Liver (tissue), 9 donors: Measurements from ENCODE around the gene ANKRD33B. TPM values are rescaled to one million over a fixed set of nuclear protein-coding genes. Genes with fewer than 3 reads are reported as not detected.

Experiments
- DNase-seq: peaks from one replicate; pipeline ENCODE4 v3.0.0-alpha.2; 2017; ENCODE audit warnings: low spot score
- H3K27ac ChIP-seq, 2 donors: one replicate each; pipeline ENCODE4 v1.7.0; 2013; ENCODE audit warnings: inconsistent platforms in 2 of 2, low read length in 2 of 2, control low read depth in 1 of 2, low read depth in 1 of 2, mild to moderate bottlenecking in 1 of 2
- H3K27me3 ChIP-seq, 4 donors: one replicate each; pipeline versions ENCODE4 v1.6.1 to v1.7.0; 2013; ENCODE audit warnings: low read length in 3 of 4, inconsistent platforms in 1 of 4, mild to moderate bottlenecking in 1 of 4, moderate library complexity in 1 of 4; ENCODE audit not compliant: control insufficient read depth in 4 of 4, insufficient read depth in 4 of 4
- H3K36me3 ChIP-seq, 4 donors: one replicate each; pipeline versions ENCODE4 v1.6.1 to v1.7.0; 2013; ENCODE audit warnings: low read length in 3 of 4, mild to moderate bottlenecking in 3 of 4, low read depth in 1 of 4, moderate library complexity in 1 of 4; ENCODE audit not compliant: control insufficient read depth in 4 of 4, insufficient read depth in 3 of 4
- H3K4me1 ChIP-seq, 4 donors: one replicate each; pipeline versions ENCODE4 v1.6.1 to v1.7.0; 2013; ENCODE audit warnings: low read length in 3 of 4, mild to moderate bottlenecking in 3 of 4, moderate library complexity in 1 of 4; ENCODE audit not compliant: control insufficient read depth in 4 of 4, insufficient read depth in 4 of 4
- H3K4me3 ChIP-seq, 3 donors: one replicate each; pipeline versions ENCODE4 v1.6.1 to v1.7.0; 2013; ENCODE audit warnings: low read length in 3 of 3, control low read depth in 1 of 3, low read depth in 1 of 3, mild to moderate bottlenecking in 1 of 3
- H3K9ac ChIP-seq, 2 donors: one replicate each; pipeline ENCODE4 v1.7.0; 2013; ENCODE audit warnings: low read length in 2 of 2, mild to moderate bottlenecking in 2 of 2, moderate library complexity in 2 of 2, control low read depth in 1 of 2, low read depth in 1 of 2
- H3K9me3 ChIP-seq, 4 donors: one replicate each; pipeline versions ENCODE4 v1.6.1 to v1.7.0; 2013; ENCODE audit warnings: low read length in 3 of 4; ENCODE audit not compliant: control insufficient read depth in 4 of 4
- CTCF ChIP-seq: fragments of 150-350 bp; IDR thresholded peaks from 2 replicates; pipeline ENCODE4 v1.5.1; 2017; ENCODE audit warnings: improper control_type of control experiment, low read depth, low read length; ENCODE audit not compliant: missing input control
- EGR1 ChIP-seq, 2 donors: IDR thresholded peaks; 2 replicates each; pipeline ENCODE4 v1.6.1; 2016 to 2018; ENCODE audit warnings: antibody characterized with exemption in 2 of 2, low read depth in 2 of 2
- FOXA1 ChIP-seq: IDR thresholded peaks from 2 replicates; pipeline ENCODE4 v1.6.1; 2016; ENCODE audit warnings: antibody characterized with exemption
- FOXA2 ChIP-seq: IDR thresholded peaks from 2 replicates; pipeline ENCODE4 v1.6.1; 2016; ENCODE audit warnings: antibody characterized with exemption
- GABPA ChIP-seq, 2 donors: IDR thresholded peaks in 1 of 2; conservative IDR thresholded peaks in 1 of 2; 2 replicates each; pipeline ENCODE4 v1.6.1; 2016; ENCODE audit warnings: antibody characterized with exemption in 2 of 2, mild to moderate bottlenecking in 1 of 2, moderate library complexity in 1 of 2
- HNF4G ChIP-seq: IDR thresholded peaks from 2 replicates; pipeline ENCODE4 v1.6.1; 2016; ENCODE audit warnings: antibody characterized with exemption
- JUND ChIP-seq, 2 donors: IDR thresholded peaks; 2 replicates each; pipeline ENCODE4 v1.6.1; 2016; ENCODE audit warnings: antibody characterized with exemption in 2 of 2
- NR2F2 ChIP-seq: IDR thresholded peaks from 2 replicates; pipeline ENCODE4 v1.6.1; 2016; ENCODE audit warnings: antibody characterized with exemption
- RAD21 ChIP-seq, 2 donors: IDR thresholded peaks; 2 replicates each; pipeline ENCODE4 v1.6.1; 2016; ENCODE audit warnings: antibody characterized with exemption in 2 of 2, mild to moderate bottlenecking in 2 of 2
- SP1 ChIP-seq: IDR thresholded peaks from 2 replicates; pipeline ENCODE4 v1.6.1; 2018; ENCODE audit warnings: antibody characterized with exemption, mild to moderate bottlenecking
- TAF1 ChIP-seq: conservative IDR thresholded peaks from 2 replicates; pipeline ENCODE4 v1.6.1; 2016; ENCODE audit warnings: antibody characterized with exemption, mild to moderate bottlenecking
- ZBTB33 ChIP-seq: IDR thresholded peaks from 2 replicates; pipeline ENCODE4 v1.6.1; 2016; ENCODE audit warnings: antibody characterized with exemption
- WGBS: extraction: QIAGEN DNeasy Blood & Tissue Kit; methylation state at CpG from one replicate; pipeline ENCODE4 v1.1.7; 2013; 5-methylcytosine and 5-hydroxymethylcytosine counted together
- polyA plus RNA-seq, 2 donors: library from polyadenylated mRNA; stranded (reverse) in 1 of 2; unstranded in 1 of 2; fragments of 200-250 nt in 1 of 2; fragments of >200 nt in 1 of 2; fragmentation: Nextera tagmentation in 1 of 2; extraction: Ambion mirVana in 1 of 2; gene quantifications; one replicate each; pipeline versions ENCODE4 v1.2.1 to v1.2.3, GENCODE V29; 2013 to 2015
- total RNA-seq, 2 donors: library from RNA; depleted of rRNA; stranded (reverse); fragments of >200 nt; gene quantifications; one replicate each; pipeline ENCODE4 v1.2.3, GENCODE V29; 2014
- TF ChIP-seq, protein P1 (sequence below): IDR thresholded peaks from 2 replicates; pipeline ENCODE4 v1.6.1; 2016; ENCODE audit warnings: antibody characterized with exemption, mild to moderate bottlenecking
- TF ChIP-seq, protein P2 (sequence below): IDR thresholded peaks from 2 replicates; pipeline ENCODE4 v1.6.1; 2016; ENCODE audit warnings: antibody characterized with exemption
- donor health status: healthy.
- donor health status: healthy.
- donor health status: healthy.
- donor health status: healthy.
- donor health status: healthy.

The ANKRD33B gene
- total and polyA plus RNA-seq, 4 donors: 0.09 to 1.9 (median 0.25) TPM; not detected in 1

GRCh38 chr5:10622810-10623209, 58.9 kb downstream of the ANKRD33B start:
- Histone ChIP-seq H3K9ac (no peak overlapping the region), H3K27ac (no peak overlapping the region), H3K4me1 (peaks cover 0 to 7% (median 4%) of the 10 kb centered on the region in 4 donors), H3K36me3 (no peaks in the 10 kb centered on the region), H3K27me3 (no peaks in the 10 kb centered on the region), H3K4me3 (no peak overlapping the region), H3K9me3 (no peaks in the 10 kb centered on the region)
- TF ChIP-seq TAF1: no peak
- TF ChIP-seq EGR1 (IDR thresholded peaks at IDR 0.05; ENCODE audit: low read depth in 2 of 2): no peak
- no peak for TF ChIP-seq NR2F2
- TF ChIP-seq SP1: no peak
- no peak for TF ChIP-seq FOXA1
- no peak for TF ChIP-seq JUND (IDR thresholded peaks at IDR 0.05)
- TF ChIP-seq GABPA (IDR thresholded peaks at IDR 0.05 in 1 of 2, conservative IDR thresholded peaks at IDR 0.05 in 1 of 2): no peak
- DNase-seq: no peak
- WGBS: 79% methylated on average over 4 of the region's 4 CpGs

DNA sequence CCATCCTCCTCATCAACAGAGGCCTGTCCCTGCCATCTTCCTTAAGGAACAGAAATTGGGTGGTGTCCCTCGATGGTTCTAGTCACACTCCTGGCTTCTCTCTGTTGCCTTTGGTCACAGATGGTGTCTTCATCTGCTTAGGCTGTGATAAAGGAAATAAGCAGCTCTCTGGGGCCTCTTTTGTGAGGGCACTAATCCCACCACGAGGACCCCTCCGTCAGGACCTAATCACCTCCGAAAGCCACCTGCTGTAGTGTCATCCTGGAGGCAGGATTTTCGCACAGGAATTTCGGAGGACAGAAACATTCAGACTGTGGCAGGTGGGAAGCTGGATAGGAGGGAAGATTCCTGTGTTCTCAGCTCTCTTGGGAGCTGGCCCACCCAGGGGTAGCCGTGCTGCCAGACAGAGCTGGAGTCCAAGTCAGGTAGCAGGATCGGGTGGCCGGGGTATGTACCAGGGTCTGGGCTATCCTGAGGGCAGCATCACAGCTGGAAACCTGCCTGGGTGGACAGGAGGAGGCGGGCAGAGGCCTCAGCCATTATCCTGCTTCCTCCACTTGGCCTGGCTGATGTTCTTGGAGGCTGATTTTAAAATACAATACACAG, 59.5 kb downstream of the ANKRD33B start:
- no peak overlapping the region for H3K9ac ChIP-seq
- H3K27me3 ChIP-seq: no peaks in the 10 kb centered on the region
- DNase-seq: no peak
- H3K36me3 ChIP-seq: no peaks in the 10 kb centered on the region
- peaks cover 0 to 8% (median 4%) of the 10 kb centered on the region in 4 donors for H3K4me1 ChIP-seq
- WGBS: 89% methylated on average over 10 of the region's 10 CpGs
- no peaks in the 10 kb centered on the region for H3K9me3 ChIP-seq
- no peak for TF ChIP-seq HNF4G
- no peak for TF ChIP-seq GABPA (IDR thresholded peaks at IDR 0.05 in 1 of 2, conservative IDR thresholded peaks at IDR 0.05 in 1 of 2)
- TF ChIP-seq RAD21 (IDR thresholded peaks at IDR 0.05): no peak
- TF ChIP-seq, protein P1, sequence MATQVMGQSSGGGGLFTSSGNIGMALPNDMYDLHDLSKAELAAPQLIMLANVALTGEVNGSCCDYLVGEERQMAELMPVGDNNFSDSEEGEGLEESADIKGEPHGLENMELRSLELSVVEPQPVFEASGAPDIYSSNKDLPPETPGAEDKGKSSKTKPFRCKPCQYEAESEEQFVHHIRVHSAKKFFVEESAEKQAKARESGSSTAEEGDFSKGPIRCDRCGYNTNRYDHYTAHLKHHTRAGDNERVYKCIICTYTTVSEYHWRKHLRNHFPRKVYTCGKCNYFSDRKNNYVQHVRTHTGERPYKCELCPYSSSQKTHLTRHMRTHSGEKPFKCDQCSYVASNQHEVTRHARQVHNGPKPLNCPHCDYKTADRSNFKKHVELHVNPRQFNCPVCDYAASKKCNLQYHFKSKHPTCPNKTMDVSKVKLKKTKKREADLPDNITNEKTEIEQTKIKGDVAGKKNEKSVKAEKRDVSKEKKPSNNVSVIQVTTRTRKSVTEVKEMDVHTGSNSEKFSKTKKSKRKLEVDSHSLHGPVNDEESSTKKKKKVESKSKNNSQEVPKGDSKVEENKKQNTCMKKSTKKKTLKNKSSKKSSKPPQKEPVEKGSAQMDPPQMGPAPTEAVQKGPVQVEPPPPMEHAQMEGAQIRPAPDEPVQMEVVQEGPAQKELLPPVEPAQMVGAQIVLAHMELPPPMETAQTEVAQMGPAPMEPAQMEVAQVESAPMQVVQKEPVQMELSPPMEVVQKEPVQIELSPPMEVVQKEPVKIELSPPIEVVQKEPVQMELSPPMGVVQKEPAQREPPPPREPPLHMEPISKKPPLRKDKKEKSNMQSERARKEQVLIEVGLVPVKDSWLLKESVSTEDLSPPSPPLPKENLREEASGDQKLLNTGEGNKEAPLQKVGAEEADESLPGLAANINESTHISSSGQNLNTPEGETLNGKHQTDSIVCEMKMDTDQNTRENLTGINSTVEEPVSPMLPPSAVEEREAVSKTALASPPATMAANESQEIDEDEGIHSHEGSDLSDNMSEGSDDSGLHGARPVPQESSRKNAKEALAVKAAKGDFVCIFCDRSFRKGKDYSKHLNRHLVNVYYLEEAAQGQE: no peak
- H3K27ac ChIP-seq: no peak overlapping the region
- H3K4me3 ChIP-seq: no peak overlapping the region

DNA sequence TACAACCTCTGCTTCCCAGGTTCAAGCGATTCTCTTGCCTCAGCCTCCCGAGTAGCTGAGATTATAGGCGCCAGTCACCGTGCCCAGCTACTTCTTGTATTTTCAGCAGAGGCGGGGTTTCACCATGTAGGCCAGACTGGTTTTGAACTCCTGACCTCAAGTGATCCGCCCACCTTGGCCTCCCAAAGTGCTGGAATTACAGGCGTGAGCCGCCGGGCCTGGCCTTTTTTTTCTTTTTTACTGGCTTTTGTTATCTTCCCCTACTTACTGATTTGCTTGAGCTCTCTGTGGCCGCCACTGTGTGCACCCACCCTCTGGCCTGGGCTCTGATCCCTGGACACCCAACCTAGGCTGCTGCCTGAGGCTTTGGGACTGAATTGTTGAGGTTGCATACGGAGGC, 60.3 kb downstream of the ANKRD33B start:
- TF ChIP-seq CTCF (no peak), RAD21 (IDR thresholded peaks at IDR 0.05) (no peak), ZBTB33 (no peak), HNF4G (no peak), GABPA (IDR thresholded peaks at IDR 0.05 in 1 of 2, conservative IDR thresholded peaks at IDR 0.05 in 1 of 2) (no peak), SP1 (no peak), EGR1 (IDR thresholded peaks at IDR 0.05; ENCODE audit: low read depth in 2 of 2) (no peak), FOXA2 (no peak)
- TF ChIP-seq, protein P2, sequence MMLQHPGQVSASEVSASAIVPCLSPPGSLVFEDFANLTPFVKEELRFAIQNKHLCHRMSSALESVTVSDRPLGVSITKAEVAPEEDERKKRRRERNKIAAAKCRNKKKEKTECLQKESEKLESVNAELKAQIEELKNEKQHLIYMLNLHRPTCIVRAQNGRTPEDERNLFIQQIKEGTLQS: no peak
- Histone ChIP-seq H3K4me3 (no peak overlapping the region), H3K9me3 (no peaks in the 10 kb centered on the region), H3K27ac (no peak overlapping the region), H3K9ac (no peak overlapping the region), H3K27me3 (no peaks in the 10 kb centered on the region), H3K4me1 (peaks cover 0 to 8% (median 4%) of the 10 kb centered on the region in 4 donors), H3K36me3 (no peaks in the 10 kb centered on the region)
- 72% methylated on average over 11 of the region's 11 CpGs for WGBS
- DNase-seq: no peak
